ENCODE data around the gene CXCR6. TPM values are rescaled to one million over a fixed set of nuclear protein-coding genes. Genes with fewer than 3 reads are reported as not detected.
"Not testable (repeated sequence)": the region's sequence is repeated elsewhere in the genome, so short reads cannot be mapped to it uniquely, and the experiment has no call there.

Gene CXCR6
- total RNA-seq, 4 donors from 2014 or later = 2.5 to 14.7 (median 2.7) TPM

DNA sequence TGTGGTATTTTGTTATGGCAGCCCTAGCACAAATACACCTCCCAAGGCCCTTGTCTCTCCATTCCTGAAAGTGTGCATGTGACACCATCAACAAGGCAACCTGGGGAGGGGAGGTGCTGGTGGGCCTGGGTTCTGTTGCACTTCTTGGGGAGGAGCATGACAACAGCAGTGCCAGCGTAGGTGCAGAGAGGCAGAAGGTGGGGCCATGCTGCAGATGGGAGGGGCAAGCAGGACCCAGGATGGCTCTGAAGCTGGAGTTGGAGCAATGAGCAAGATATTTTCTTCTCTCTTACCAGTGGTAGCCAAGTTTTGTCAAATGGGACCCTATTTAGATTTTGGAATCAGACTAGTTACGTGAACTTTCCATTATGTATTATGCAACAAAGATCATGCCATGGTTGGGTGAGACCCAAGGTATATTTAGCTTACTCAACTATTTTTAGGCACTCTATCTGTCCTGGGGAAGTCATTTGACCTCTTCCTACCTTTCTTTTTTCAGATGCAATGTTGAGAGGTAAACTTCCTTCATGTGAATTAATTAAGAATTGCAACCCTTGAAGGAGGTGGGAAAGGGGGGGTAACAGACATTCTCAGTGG is 49.0 kb downstream of the CXCR6 start:
- TF ChIP-seq, protein P1, sequence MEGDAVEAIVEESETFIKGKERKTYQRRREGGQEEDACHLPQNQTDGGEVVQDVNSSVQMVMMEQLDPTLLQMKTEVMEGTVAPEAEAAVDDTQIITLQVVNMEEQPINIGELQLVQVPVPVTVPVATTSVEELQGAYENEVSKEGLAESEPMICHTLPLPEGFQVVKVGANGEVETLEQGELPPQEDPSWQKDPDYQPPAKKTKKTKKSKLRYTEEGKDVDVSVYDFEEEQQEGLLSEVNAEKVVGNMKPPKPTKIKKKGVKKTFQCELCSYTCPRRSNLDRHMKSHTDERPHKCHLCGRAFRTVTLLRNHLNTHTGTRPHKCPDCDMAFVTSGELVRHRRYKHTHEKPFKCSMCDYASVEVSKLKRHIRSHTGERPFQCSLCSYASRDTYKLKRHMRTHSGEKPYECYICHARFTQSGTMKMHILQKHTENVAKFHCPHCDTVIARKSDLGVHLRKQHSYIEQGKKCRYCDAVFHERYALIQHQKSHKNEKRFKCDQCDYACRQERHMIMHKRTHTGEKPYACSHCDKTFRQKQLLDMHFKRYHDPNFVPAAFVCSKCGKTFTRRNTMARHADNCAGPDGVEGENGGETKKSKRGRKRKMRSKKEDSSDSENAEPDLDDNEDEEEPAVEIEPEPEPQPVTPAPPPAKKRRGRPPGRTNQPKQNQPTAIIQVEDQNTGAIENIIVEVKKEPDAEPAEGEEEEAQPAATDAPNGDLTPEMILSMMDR (IDR thresholded peaks at IDR 0.05) = no peak
- DNase-seq (ENCODE audit: low spot score) (no peak), ATAC-seq (ENCODE audit: low FRiP score) (no peak)

DNA sequence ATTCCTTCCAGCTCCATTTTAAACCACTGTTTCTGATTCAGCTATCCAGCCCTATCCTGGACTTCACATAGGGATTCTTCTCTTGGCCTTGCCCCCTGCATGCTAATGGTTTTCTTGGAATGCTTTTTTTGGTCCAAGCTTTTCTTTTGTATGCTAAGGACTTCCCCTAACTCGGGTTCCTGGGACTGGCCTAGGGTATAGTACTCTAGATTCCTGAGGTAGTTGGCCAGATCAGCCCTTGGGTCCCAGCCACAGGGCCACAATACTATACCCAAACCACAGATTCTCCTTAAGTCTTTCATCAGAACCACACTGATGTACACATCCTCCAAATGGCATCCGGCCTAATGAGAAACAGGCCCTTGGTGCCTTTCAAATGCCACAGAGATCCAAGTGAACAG is 49.6 kb downstream of the CXCR6 start:
- ATAC-seq (ENCODE audit: low FRiP score) (no peak), DNase-seq (ENCODE audit: low spot score) (no peak)
- TF ChIP-seq, protein P1 (IDR thresholded peaks at IDR 0.05) = no peak

DNA sequence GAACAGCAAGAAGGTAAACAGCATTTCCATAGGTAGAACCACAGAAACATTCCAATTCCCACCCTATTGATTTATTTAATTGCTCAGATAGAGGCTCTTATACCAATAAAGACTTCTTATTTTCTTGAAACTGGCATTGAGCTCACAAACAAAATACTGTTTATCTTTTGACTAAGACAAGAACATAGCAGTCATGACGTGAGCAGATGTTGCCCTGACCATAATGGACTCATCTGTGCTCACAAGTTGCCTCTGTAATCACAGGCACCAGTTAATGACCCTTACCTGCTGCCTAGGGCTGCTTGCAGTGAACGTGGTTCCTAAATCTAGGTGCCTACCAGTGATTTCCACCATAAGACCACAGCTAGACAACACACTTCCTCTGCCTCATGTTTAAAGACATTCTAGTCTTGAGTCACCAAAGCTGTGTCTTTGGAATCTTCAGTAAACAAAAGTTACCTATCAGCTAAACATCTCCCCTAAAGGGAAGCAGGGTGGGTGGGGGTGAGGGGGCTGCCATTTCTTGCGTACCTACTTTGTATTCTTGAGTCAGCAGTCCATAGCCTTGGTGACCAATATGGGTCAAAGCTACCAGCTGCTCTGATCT is 50.3 kb downstream of the CXCR6 start:
- ATAC-seq (ENCODE audit: low FRiP score) = no peak
- no peak for DNase-seq (ENCODE audit: low spot score)
- TF ChIP-seq, protein P1 (IDR thresholded peaks at IDR 0.05) = no peak

DNA sequence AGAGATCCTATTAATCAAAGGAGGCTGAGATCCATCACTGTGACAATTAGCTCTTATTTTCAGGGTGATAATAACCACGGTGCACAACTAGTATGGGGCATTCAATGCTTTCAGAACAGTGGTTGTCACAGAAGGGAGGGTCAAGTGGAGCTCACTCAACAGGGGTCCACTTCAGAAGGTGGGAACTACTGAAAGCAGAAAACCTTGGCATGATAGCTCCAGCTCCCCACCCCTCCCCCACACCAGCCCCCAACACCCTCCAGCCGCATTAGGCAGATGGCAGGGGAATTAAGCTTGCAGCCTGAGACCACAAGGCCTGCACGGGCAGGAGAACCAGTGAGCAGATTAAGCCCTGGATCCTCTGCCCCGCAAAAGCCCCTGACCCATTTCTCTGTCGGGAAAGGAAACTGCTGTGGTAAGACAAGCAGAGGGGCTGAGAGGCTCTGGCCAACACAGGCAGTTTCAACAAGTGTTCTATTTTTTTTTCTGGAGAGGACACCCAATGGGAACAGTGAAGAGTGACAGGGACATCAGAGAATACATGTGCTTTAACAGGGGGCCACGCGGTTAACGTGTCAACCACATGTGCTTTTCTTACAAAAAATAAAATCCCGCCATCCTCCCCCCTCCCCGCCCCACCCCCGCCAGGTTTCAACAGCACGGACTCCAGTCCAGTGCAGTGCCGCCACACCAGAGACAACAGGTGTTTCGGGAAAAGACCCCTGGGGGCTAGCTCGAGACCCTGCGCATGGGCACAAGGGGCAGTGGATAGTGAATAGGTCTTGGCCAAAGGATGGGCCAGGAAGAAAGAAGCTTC is 51.4 kb downstream of the CXCR6 start:
- TF ChIP-seq, protein P1 (IDR thresholded peaks at IDR 0.05) = no peak
- no peak for DNase-seq (ENCODE audit: low spot score)
- ATAC-seq (ENCODE audit: low FRiP score) = peak; percentile 43

DNA sequence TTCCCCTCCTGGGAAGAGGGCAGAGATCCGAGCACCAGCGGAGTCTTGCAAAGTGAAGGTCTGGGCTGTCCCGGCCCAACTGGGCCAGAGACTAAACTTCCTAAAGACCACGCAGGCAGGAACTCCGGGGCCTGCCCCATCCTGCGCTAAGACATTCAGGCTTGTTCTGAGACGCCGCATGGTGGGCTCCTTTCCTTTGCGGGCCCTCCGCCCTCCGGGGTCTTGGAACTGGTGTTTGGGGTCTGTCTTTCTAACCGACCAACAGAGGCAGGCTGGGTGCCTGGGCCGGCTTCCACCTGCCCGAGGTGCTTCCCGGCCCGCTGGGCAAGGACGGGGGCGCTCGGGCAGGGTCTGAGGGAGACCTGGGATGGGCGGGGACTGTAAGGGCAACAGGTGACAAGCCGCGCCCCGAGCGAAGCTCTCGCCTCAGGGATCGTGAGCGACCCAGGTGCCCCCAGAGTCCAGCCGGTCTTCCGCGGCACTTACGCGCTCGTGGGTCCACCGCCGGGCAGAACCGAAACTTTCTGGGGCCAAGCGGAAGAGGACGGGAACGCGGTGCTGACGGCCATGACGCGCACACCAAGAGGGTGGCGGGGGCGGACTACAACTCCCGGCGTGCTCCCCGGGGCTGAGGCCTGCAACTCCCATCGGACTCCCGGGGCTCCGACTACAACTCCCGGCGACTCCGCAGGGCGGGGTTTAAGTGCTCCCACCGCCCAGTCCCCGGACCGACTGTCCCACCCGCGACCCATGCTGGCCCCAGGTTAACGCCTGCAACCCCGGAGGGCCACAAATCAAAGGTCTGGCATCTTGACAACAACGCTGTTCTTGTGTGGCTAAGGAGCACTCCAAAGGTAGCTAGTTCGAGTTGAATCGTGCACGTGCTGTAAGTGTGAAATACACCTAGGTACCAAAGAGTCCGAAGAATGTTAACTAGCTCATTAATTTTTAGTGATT is 52.2 kb downstream of the CXCR6 start, which contains the start of gene FYCO1:
TSS of gene FYCO1 (minus strand) at position 589 of the 957 bp plus-strand sequence. CDS start 10,914 bp downstream, outside the sequence.
- DNase-seq (ENCODE audit: low spot score) (peak; percentile 70), ATAC-seq (ENCODE audit: low FRiP score) (peak; percentile 95)
- TF ChIP-seq, protein P1 (IDR thresholded peaks at IDR 0.05) = no peak

DNA sequence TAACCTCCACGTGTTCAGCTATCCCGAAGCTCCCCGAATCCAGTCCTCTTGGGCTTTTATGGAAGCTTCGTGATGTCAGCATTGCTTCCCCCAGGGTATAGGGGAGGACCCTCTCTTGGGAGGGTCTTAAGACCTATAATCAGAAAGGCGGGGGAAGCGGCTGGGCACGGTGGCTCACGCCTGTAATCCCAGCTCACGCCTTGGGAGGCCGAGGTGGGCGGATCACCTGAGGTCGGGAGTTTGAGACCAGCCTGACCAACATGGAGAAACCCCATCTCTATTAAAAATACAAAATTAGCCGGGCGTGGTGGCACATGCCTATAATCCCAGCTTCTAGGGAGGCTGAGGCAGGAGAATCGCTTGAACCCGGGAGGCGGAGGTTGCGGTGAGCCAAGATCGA is 54.2 kb downstream of the CXCR6 start:
- not testable (repeated sequence) for ATAC-seq (ENCODE audit: low FRiP score); DNase-seq (ENCODE audit: low spot score)

All from omental fat pad (tissue), 4 donors.